G401.6 (cell line): ENCODE results near the gene MOB3B.
"Not testable (repeated sequence)": the region's sequence is repeated elsewhere in the genome, so short reads cannot be mapped to it uniquely, and the experiment has no call there.

Experiments used
- FAIRE-seq: peaks from 2 replicates; lab custom pipeline; 2012; peaks lifted over from hg19 to GRCh38; lab: Jason Lieb, UNC

Gene MOB3B

GRCh38 chr9:27514551-27514950 is 15.1 kb downstream of the MOB3B start:
- FAIRE-seq, result no peak

- no peak for FAIRE-seq
These were observed 17.8 kb downstream of the MOB3B start for GRCh38 chr9:27511771-27512170.

GRCh38 chr9:27510780-27511179 is 18.8 kb downstream of the MOB3B start:
- FAIRE-seq, result no peak

DNA sequence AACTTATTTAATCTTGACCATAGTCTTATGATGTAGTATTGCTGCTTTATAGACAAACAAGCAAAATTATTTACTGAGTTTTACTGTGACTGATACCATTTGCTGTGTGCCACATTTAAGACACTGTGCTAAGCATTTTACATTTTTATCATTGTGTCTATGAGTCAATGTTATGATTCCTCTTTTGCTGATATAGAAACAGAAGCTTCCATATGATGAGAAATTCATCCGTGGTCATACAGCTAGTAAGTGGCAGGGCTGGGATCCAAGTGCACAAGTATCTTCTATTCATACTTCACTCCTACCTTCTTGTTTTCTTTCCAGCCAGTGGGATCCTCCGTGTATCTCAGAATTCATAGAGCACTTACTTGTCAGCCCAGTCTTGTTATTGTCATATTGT is 22.6 kb downstream of the MOB3B start:
- no peak for FAIRE-seq

GRCh38 chr9:27505744-27506161 is 23.9 kb downstream of the MOB3B start:
- no peak for FAIRE-seq

DNA sequence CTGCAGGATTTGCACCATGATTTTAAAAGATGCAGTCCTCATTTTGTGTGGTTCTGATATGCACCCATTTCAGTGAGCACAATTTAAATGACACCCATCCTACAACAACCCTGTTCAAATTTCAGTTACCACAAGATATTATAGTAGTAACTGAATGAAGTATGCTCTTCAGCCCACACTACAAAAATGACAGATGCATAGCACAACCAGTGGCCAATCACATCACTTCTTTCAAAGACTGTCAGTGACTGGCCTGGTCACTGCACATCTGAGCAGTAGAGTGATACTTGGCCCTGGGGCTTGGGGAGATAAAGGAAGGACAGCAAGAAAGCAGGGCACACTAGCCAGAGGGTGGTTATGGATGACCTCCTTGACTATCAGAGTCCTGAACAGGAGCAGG is 25.4 kb downstream of the MOB3B start:
- no peak for FAIRE-seq

DNA sequence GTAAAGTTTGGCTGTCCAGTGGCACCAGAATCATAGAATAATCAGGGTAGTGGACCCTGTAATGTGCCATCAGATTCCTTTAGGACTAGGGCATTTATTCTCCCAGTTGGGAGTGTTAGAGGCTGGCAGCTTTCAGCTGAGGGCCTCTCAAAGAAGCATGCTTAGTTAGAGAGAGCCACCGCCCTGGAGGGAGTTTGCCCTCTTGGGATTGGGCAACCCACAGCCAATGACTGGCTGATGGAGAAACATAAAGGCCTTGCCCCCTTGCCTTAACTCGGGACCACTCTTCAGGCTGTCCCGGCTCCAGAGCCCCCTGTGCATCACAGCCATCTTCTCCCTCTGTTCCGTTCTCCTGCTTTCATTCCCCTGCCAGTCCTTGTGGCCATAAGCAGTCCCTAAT is 26.0 kb downstream of the MOB3B start:
- FAIRE-seq, result no peak

DNA sequence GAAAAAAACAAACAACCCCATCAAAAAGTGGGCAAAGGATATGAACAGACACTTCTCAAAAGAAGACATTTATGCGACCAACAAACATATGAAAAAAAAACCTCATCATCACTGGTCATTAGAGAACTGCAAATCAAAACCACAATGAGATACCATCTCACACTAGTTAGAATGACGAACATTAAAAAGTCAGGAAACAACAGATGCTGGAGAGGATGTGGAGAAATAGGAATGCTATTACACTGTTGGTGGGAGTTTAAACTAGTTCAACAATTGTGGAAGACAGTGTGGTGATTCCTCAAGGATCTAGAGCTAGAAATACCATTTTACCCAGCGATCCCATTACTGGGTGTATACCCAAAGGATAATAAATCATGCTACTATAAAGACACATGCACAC is 28.7 kb downstream of the MOB3B start:
- FAIRE-seq, result not testable (repeated sequence)

- FAIRE-seq, result no peak
These were observed 30.2 kb downstream of the MOB3B start for GRCh38 chr9:27499451-27499850.

DNA sequence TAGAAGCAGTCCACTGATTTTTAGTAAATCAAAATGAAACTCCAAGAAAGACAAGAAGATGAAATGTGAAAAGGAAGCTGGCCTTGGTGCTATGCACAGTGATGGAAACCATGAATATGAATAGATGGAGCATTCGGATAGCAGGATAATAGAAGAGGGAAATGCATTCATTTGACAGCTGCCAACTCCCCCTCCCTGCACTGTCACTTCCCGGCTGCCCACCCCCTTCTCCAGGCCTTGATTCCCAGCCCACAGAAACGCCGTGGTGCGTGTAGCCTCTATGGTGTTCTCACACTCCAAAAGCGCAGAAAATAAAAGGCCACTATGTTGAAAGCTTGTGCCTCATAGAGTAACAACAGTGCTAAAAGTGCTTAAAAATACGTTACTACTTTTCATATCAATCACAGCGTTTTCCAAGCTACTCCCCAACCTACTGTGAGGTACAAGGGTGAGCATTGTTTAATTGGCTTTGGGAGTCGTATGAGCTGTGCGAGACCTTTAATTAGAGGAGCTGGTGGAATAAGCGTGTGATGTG is 31.7 kb downstream of the MOB3B start:
- no peak for FAIRE-seq

DNA sequence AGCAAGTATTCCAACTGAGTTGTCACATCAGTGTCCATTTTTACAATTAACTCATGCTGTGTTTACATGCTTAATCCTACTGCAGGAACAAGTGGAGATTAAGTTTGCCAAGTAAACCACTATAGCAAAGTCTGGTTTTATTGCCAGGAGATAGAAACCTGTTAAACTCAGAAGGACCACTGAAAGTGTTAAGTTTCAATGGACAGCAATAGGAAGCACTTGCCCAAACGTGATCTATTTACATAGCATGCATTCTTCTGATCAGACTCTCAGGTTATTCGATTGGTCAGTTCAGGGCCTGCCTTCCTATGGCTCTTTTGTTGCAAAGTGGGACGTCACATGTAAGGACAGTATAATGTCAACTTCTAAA is 33.5 kb downstream of the MOB3B start:
- no peak for FAIRE-seq

- no peak for FAIRE-seq
These were observed 34.0 kb downstream of the MOB3B start for GRCh38 chr9:27495480-27496134.

- no peak for FAIRE-seq
These were observed 38.5 kb downstream of the MOB3B start for GRCh38 chr9:27491154-27491553.

DNA sequence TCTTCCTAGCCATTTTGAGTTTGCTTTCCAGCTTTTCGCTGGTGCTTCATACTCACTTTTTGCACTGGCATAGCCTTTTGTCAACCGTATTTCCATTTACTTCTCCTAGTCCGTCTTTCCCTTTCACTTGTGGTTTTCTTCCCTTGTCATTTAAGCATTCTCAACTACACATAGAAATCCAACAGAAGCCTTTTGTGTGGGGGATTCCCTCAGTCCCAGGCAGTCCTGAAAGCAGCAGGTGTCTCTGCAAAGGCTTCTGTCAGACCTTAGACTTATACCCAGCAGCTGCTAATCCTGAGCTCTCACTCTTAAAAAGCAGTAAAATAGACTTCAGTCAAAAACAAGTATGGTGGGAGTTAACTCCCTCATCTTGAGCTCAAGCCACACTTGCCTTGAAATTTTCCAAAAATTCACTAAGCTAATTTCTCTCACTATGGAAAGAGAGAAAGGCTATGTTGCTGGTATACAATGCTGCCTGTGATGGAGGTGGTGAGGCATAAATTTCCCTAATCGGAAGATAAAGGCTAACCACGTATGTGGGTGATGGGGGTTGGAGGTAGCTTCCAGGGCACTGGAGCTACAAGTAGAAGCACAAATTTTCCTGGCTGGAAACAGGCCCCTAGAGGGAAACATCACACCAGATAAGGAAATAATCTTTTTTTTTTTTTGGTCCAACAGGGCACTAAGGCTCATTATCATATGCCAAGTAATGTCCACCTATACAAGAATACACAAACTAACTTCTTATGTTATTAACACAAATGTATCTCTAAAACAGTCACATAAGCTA is 40.3 kb downstream of the MOB3B start:
- FAIRE-seq, result no peak

DNA sequence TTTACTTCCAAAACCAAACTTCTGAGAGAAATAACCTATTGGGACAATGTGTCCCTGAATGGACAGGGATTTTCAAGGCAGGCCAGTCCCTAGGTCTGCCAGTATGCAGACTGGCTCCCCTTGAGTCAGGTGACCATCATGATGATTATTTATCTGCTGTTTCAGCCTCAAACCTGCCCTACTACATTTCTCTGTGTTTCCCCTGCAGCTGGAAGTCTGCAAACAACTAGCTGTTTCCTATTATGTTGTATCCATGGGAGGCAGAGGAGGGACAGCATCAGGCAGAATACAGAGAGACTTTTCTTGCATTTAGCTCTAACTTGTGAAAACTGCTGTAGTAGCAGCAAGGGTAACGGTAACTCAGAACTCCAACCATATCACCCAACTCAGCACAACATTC is 41.7 kb downstream of the MOB3B start:
- no peak for FAIRE-seq

DNA sequence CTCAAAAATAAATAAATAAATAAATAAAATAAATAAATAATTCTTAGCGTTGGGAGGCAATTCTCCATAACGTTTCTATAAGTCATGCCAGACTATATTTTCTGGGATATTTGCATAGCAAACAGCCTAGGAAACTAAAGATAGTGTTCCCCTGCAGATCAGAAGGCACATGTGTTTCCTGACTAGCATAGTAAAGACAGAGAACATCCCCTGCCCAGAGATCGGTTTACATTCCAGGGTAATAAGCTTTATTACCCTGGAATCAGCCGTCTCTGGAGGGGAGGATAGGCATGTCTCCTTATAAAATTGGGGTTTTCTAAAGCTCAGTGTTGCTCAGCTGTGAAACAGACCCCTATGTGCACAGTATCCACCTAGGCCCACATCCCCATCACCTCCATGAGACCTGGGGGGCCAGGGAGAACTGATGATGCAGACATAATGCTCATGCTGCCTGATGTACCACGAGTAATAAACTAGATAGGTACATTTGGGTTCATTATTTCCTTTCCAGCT is 42.4 kb downstream of the MOB3B start:
- FAIRE-seq, result no peak

- no peak for FAIRE-seq
These were observed 44.5 kb downstream of the MOB3B start for GRCh38 chr9:27485158-27485557.

DNA sequence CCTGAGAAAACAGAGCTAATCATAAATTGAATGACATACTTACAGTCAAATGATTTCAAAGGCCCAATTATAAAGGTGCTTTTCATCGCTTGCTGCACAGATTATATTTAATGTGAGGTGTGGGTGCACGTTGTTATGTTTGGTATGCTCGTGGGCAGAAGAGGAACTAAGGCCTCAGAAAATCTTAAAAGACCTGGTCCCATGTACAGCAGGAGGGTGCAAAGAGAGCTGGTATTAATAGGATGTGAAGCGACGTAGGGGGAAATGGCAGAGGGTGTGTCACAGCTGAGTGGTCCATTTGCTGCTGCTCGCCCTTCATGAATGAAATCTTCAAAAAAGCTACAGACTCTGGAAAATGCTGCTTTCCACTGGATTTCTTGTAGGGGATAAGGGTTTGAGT is 46.0 kb downstream of the MOB3B start:
- no peak for FAIRE-seq

DNA sequence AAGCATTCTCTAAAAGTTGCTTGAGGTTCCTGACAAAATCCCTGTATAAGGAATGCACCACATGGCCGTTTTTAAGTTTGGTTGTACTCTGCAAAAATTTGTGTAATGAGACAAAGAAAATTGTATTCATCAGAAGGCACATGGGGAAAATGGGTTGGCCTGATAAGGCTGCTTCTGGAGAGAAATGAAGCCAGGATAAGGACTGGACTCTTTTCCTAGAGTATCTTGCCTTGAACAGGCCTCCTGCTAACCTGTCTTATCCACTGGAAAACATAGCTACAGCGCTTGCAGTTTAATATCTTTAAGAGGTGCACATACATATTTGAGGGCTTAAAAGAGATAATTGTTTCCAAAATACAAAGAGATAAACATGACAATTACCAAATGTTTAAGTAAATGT is 46.9 kb downstream of the MOB3B start:
- no peak for FAIRE-seq

GRCh38 chr9:27478322-27478721 is 51.3 kb downstream of the MOB3B start:
- no peak for FAIRE-seq

GRCh38 chr9:27476870-27477515 is 52.6 kb downstream of the MOB3B start:
- no peak for FAIRE-seq

GRCh38 chr9:27475057-27475595 is 54.5 kb downstream of the MOB3B start:
- FAIRE-seq, result no peak

GRCh38 chr9:27474305-27474704 is 55.3 kb downstream of the MOB3B start:
- no peak for FAIRE-seq
